ENCODE results near the gene SELENOM.

Gene SELENOM

DNA sequence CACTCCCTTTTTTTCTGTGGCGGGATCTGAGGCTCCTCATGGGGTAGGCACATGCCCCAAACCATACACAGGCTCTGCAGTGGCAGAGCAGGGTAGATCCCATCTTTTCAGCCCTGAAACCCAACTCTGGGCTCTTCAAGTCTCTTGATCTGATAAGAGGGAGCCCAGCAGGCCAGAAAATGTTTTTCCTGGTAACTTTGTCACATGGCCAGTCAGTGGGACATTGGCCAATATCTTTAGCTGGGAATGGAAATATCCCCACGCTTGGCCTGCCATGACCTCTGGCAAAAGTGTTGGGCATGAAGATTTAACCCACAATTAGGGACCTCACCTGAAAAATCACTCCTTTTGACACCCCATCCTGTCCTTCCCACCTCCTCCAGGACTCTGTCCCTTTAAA, 23.5 kb upstream of the SELENOM start:
- no peak overlapping the region for H3K27ac ChIP-seq (ENCODE audit: low read length)
- peaks cover 0 to 3% of the 10 kb centered on the region in 2 donors for H3K36me3 ChIP-seq (ENCODE audit: control insufficient read depth in 1 of 2, insufficient read depth in 2 of 2, low read length in 2 of 2)

DNA sequence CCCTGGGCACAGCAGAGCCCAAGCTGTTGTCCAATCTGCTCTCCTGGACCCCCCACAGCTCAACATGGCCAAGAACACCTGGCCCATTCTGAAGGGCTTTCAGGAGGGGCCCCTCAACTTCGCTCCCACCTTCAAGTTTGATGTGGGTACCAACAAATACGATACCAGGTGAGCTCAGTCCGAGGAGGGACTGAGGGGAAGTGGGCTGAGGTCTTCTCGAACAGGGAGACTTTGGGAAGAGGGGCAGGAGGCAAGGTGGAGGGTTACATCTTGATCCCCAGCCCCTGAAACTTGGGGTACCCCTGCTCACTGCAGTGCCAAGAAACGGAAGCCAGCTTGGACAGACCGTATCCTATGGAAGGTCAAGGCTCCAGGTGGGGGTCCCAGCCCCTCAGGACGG, 20.8 kb upstream of the SELENOM start:
- H3K27ac ChIP-seq (ENCODE audit: low read length), result no peak overlapping the region
- H3K4me3 ChIP-seq (ENCODE audit: low read depth in 1 of 2, low read length in 2 of 2), result no peak overlapping the region
- peaks cover 0 to 3% of the 10 kb centered on the region in 2 donors for H3K4me1 ChIP-seq (ENCODE audit: control insufficient read depth in 1 of 2, insufficient read depth in 2 of 2, low read length in 2 of 2)
- no peaks in the 10 kb centered on the region for H3K27me3 ChIP-seq (ENCODE audit: low read depth, low read length)
- H3K9me3 ChIP-seq (ENCODE audit: control insufficient read depth in 1 of 2, low read length in 2 of 2), result no peaks in the 10 kb centered on the region
- H3K36me3 ChIP-seq (ENCODE audit: control insufficient read depth in 1 of 2, insufficient read depth in 2 of 2, low read length in 2 of 2), result peaks cover 0 to 3% of the 10 kb centered on the region in 2 donors

More for the DNA sequence above, 23.5 kb upstream of the SELENOM start:
- H3K9me3 ChIP-seq (ENCODE audit: control insufficient read depth in 1 of 2, low read length in 2 of 2), result no peaks in the 10 kb centered on the region
- H3K27me3 ChIP-seq (ENCODE audit: low read depth, low read length), result no peaks in the 10 kb centered on the region
- H3K4me1 ChIP-seq (ENCODE audit: control insufficient read depth in 1 of 2, insufficient read depth in 2 of 2, low read length in 2 of 2), result no peaks in the 10 kb centered on the region
- H3K4me3 ChIP-seq (ENCODE audit: low read depth in 1 of 2, low read length in 2 of 2), result no peak overlapping the region

DNA sequence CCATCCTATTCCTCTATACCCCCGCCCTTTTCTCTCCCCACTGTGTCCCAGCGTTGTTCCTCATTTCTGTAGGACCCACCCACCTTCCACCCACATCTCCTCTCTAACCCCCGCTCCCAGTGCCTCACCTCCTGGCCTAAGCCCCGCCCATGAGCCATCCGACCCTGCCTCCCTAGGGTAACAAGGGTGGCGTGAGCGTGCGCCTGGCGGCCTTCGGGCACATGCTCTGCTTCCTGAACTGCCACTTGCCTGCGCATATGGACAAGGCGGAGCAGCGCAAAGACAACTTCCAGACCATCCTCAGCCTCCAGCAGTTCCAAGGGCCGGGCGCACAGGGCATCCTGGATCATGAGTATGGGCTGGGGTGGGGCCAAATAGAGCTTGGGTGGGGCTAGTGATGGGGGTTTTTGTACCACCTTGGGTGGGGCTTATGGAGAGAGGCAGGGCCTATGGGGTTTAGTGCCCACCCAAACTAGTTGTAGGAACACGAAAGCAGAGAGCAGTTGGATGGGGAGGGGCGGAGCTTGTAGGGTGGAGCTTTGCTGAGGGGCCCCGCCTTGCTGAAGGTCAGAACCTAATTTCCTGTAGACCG, 19.9 kb upstream of the SELENOM start:
- Histone ChIP-seq H3K27ac (ENCODE audit: low read length) (no peak overlapping the region), H3K27me3 (ENCODE audit: low read depth, low read length) (no peaks in the 10 kb centered on the region), H3K4me3 (ENCODE audit: low read depth in 1 of 2, low read length in 2 of 2) (no peak overlapping the region), H3K36me3 (ENCODE audit: control insufficient read depth in 1 of 2, insufficient read depth in 2 of 2, low read length in 2 of 2) (peaks cover 0 to 3% of the 10 kb centered on the region in 2 donors), H3K4me1 (ENCODE audit: control insufficient read depth in 1 of 2, insufficient read depth in 2 of 2, low read length in 2 of 2) (peaks cover 0 to 9% of the 10 kb centered on the region in 2 donors), H3K9me3 (ENCODE audit: control insufficient read depth in 1 of 2, low read length in 2 of 2) (no peaks in the 10 kb centered on the region)

DNA sequence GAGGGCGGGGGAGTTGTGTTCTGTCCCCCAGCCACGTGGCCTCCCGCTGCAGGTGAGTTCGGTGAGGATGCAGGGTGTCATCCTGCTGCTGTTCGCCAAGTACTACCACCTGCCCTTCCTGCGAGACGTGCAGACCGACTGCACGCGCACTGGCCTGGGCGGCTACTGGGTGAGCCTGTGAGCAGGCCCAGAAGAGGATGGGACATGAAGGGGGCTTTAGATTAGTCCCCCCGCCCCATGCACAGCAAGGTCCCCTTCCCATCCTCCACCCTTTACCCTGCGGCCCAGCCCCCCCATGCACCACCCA, 19.5 kb upstream of the SELENOM start:
- no peaks in the 10 kb centered on the region for H3K9me3 ChIP-seq (ENCODE audit: control insufficient read depth in 1 of 2, low read length in 2 of 2)
- no peaks in the 10 kb centered on the region for H3K27me3 ChIP-seq (ENCODE audit: low read depth, low read length)
- H3K4me1 ChIP-seq (ENCODE audit: control insufficient read depth in 1 of 2, insufficient read depth in 2 of 2, low read length in 2 of 2), result peaks cover 0 to 13% of the 10 kb centered on the region in 2 donors
- peaks cover 0 to 3% of the 10 kb centered on the region in 2 donors for H3K36me3 ChIP-seq (ENCODE audit: control insufficient read depth in 1 of 2, insufficient read depth in 2 of 2, low read length in 2 of 2)
- no peak overlapping the region for H3K4me3 ChIP-seq (ENCODE audit: low read depth in 1 of 2, low read length in 2 of 2)
- H3K27ac ChIP-seq (ENCODE audit: low read length), result no peak overlapping the region

DNA sequence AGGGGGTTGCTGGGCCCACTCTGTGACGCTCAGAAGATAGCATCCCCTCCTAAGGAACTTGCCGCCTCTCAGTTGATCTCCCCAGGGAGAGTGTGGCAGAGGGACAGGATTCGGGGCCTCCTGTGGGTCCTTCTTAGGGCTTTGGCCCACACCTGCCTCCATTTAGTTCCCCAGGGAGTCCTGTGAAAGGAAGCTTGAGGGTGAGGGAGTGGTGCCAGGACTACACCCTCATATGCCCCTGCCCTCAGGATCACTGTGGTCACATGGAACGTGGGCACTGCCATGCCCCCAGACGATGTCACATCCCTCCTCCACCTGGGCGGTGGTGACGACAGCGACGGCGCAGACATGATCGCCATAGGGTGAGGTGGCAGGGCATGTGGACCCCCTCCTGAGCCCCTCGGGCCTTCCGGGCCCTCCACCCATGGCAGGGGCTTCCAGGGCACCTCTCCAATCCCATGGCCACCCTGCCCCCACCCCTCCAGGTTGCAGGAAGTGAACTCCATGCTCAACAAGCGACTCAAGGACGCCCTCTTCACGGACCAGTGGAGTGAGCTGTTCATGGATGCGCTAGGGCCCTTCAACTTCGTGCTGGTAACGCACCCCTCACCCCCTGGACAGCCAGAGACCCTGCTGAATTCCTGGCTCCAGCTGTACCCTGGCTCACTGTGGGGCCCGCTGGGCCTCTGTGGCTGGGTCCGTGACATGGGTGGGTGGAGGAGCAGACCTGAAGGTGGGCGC, 18.9 kb upstream of the SELENOM start:
- Histone ChIP-seq H3K27me3 (ENCODE audit: low read depth, low read length) (no peaks in the 10 kb centered on the region), H3K4me3 (ENCODE audit: low read depth in 1 of 2, low read length in 2 of 2) (no peak overlapping the region), H3K36me3 (ENCODE audit: control insufficient read depth in 1 of 2, insufficient read depth in 2 of 2, low read length in 2 of 2) (peaks cover 0 to 3% of the 10 kb centered on the region in 2 donors), H3K27ac (ENCODE audit: low read length) (no peak overlapping the region), H3K4me1 (ENCODE audit: control insufficient read depth in 1 of 2, insufficient read depth in 2 of 2, low read length in 2 of 2) (peaks cover 0 to 13% of the 10 kb centered on the region in 2 donors), H3K9me3 (ENCODE audit: control insufficient read depth in 1 of 2, low read length in 2 of 2) (no peaks in the 10 kb centered on the region)

DNA sequence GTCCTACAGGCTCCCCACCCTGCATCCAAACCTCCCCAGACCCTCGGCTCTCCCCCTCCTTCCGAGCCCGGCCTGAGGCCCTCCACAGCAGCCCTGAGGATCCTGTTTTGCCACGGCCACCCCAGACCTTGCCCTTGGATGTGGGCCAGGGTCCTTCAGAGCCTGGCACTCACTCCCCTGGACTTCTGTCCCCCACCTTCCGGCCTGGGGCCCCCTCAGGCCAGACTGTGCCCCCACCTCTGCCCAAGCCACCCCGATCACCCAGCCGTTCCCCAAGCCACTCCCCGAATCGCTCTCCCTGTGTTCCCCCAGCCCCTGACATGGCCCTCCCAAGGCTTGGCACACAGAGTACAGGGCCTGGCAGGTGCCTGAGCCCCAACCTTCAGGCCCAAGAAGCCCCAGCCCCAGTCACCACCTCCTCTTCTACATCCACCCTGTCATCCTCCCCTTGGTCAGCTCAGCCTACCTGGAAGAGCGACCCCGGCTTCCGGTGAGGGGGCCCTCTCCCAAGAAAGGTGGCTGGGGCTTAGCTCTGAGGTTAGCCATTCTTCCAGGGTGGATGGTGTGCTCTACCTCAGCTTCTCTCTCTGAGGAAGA, 18.3 kb upstream of the SELENOM start:
- Histone ChIP-seq H3K27me3 (ENCODE audit: low read depth, low read length) (no peaks in the 10 kb centered on the region), H3K27ac (ENCODE audit: low read length) (no peak overlapping the region), H3K4me3 (ENCODE audit: low read depth in 1 of 2, low read length in 2 of 2) (no peak overlapping the region), H3K36me3 (ENCODE audit: control insufficient read depth in 1 of 2, insufficient read depth in 2 of 2, low read length in 2 of 2) (no peaks in the 10 kb centered on the region), H3K4me1 (ENCODE audit: control insufficient read depth in 1 of 2, insufficient read depth in 2 of 2, low read length in 2 of 2) (peaks cover 0 to 13% of the 10 kb centered on the region in 2 donors), H3K9me3 (ENCODE audit: control insufficient read depth in 1 of 2, low read length in 2 of 2) (no peaks in the 10 kb centered on the region)

DNA sequence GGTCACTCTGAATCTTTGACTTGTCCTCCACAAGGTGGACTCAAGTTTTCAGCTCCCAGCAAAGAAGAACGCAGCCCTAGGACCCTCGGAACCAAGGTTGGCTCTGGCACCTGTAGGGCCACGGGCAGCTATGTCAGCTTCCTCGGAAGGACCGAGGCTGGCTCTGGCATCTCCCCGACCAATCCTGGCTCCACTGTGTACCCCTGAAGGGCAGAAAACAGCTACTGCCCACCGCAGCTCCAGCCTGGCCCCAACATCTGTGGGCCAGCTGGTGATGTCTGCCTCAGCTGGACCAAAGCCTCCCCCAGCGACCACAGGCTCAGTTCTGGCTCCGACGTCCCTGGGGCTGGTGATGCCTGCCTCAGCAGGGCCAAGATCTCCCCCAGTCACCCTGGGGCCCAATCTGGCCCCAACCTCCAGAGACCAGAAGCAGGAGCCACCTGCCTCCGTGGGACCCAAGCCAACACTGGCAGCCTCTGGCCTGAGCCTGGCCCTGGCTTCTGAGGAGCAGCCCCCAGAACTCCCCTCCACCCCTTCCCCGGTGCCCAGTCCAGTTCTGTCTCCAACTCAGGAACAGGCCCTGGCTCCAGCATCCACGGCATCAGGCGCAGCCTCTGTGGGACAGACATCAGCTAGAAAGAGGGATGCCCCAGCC, 17.6 kb upstream of the SELENOM start:
- no peaks in the 10 kb centered on the region for H3K36me3 ChIP-seq (ENCODE audit: control insufficient read depth in 1 of 2, insufficient read depth in 2 of 2, low read length in 2 of 2)
- H3K4me1 ChIP-seq (ENCODE audit: control insufficient read depth in 1 of 2, insufficient read depth in 2 of 2, low read length in 2 of 2), result peaks cover 0 to 13% of the 10 kb centered on the region in 2 donors
- no peak overlapping the region for H3K27ac ChIP-seq (ENCODE audit: low read length)
- H3K27me3 ChIP-seq (ENCODE audit: low read depth, low read length), result no peaks in the 10 kb centered on the region
- no peaks in the 10 kb centered on the region for H3K9me3 ChIP-seq (ENCODE audit: control insufficient read depth in 1 of 2, low read length in 2 of 2)
- no peak overlapping the region for H3K4me3 ChIP-seq (ENCODE audit: low read depth in 1 of 2, low read length in 2 of 2)

DNA sequence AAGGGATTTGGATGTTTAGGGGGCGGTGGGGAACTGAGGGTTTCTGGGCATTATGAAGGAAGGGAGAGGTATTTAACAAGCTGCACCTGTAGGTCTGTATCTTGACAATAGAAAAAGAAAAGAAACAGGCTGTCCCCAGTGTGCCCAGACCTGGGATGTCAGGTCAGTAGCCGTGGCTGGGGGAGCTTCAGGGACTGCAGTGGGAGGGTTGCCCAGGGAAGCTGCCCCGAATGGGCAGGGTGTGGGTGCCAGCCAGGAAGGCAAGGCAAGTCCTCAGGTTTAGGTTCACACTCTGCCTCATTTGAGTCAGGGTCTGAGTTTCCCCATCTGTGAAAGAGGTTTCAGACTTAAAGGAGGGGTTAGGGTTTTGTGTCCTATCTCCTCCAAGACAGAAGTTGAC, 16.9 kb upstream of the SELENOM start:
- peaks cover 0 to 13% of the 10 kb centered on the region in 2 donors for H3K4me1 ChIP-seq (ENCODE audit: control insufficient read depth in 1 of 2, insufficient read depth in 2 of 2, low read length in 2 of 2)
- H3K4me3 ChIP-seq (ENCODE audit: low read depth in 1 of 2, low read length in 2 of 2), result no peak overlapping the region
- no peaks in the 10 kb centered on the region for H3K27me3 ChIP-seq (ENCODE audit: low read depth, low read length)
- no peaks in the 10 kb centered on the region for H3K9me3 ChIP-seq (ENCODE audit: control insufficient read depth in 1 of 2, low read length in 2 of 2)
- H3K27ac ChIP-seq (ENCODE audit: low read length), result no peak overlapping the region
- H3K36me3 ChIP-seq (ENCODE audit: control insufficient read depth in 1 of 2, insufficient read depth in 2 of 2, low read length in 2 of 2), result no peaks in the 10 kb centered on the region

DNA sequence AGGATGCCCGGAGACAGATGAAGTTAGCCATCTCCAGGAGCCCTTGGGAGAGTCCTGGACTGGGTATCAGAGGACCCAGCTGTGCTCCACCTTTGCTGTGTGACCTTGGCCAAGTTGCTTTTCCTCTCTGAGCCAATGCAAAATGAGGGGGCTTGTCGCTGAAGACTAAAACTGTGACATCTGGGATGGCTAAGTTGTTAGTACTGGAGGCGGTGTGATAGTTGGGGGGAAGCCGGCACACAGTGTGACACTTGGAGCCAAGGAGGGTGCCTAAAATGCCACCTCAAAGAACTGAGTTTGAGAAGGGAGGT, 15.9 kb upstream of the SELENOM start:
- peak overlapping the region; percentile 56 for H3K27ac ChIP-seq (ENCODE audit: low read length)
- H3K4me1 ChIP-seq (ENCODE audit: control insufficient read depth in 1 of 2, insufficient read depth in 2 of 2, low read length in 2 of 2), result peaks cover 0 to 13% of the 10 kb centered on the region in 2 donors
- no peaks in the 10 kb centered on the region for H3K36me3 ChIP-seq (ENCODE audit: control insufficient read depth in 1 of 2, insufficient read depth in 2 of 2, low read length in 2 of 2)
- no peaks in the 10 kb centered on the region for H3K27me3 ChIP-seq (ENCODE audit: low read depth, low read length)
- H3K4me3 ChIP-seq (ENCODE audit: low read depth in 1 of 2, low read length in 2 of 2), result peak overlapping the region; percentile 61 to 65
- H3K9me3 ChIP-seq (ENCODE audit: control insufficient read depth in 1 of 2, low read length in 2 of 2), result no peaks in the 10 kb centered on the region

DNA sequence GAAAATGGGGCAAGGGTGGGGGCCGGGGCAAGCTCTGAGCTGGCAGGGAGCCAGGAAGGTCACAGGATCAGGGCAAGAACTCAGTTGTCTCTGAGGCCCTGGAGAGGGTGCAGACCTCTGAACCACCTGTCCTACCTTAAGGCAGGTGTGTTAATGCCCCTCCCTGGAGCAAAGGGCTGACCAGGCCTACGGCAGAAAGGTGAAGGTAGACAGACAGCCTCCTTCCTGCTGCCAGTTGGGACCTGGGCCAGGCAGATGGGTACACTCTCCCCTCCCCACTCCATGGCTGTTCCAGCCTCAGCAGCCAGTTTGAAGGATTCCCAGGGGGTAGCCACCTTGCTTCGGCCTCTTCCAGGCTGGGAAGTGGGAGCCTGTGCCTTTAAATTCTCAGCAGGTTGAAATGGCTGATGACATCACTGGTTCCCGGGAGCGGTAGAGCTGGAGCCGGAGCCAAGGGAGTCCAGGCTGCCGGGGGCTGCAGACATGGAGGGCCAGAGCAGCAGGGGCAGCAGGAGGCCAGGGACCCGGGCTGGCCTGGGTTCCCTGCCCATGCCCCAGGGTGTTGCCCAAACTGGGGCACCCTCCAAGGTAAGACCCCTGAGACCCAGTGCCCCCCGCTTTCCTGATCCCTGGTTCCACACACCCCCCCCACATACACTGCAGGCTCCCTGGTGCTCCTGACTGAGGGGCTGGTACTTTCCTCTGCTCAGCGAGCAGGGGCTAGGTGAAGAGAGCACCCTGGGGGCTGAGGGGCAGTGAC, 15.3 kb upstream of the SELENOM start, which contains the start of gene INPP5J:
Gene INPP5J, plus strand, starts transcription at position 435 of the 760 bp plus-strand sequence. Its CDS starts 49 bp downstream, at position 484.
- Histone ChIP-seq H3K27me3 (ENCODE audit: low read depth, low read length) (no peaks in the 10 kb centered on the region), H3K27ac (ENCODE audit: low read length) (peak within 1 kb of the TSS; percentile 56), H3K9me3 (ENCODE audit: control insufficient read depth in 1 of 2, low read length in 2 of 2) (no peaks in the 10 kb centered on the region), H3K36me3 (ENCODE audit: control insufficient read depth in 1 of 2, insufficient read depth in 2 of 2, low read length in 2 of 2) (no peaks in the 10 kb centered on the region), H3K4me3 (ENCODE audit: low read depth in 1 of 2, low read length in 2 of 2) (peak within 1 kb of the TSS; percentile 61 to 65), H3K4me1 (ENCODE audit: control insufficient read depth in 1 of 2, insufficient read depth in 2 of 2, low read length in 2 of 2) (peaks cover 0 to 13% of the 10 kb centered on the region in 2 donors)

DNA sequence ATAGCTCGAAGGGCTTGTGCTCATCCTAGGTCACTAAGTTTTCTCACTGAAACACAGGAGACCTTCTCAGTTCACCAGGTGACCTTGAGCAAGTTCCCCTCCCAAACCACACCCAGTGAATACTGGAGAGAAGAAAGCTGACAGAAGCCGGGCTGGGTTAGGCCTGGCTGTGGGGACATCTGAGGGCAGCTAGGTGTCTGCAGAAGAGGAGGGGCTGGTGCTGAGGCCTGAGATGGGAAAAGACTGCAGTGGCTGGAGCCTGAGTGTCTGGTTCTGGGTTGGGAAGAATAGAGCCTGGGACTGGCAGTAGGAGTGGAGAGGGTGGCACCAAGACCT, 14.8 kb upstream of the SELENOM start:
- Histone ChIP-seq H3K4me1 (ENCODE audit: control insufficient read depth in 1 of 2, insufficient read depth in 2 of 2, low read length in 2 of 2) (peaks cover 0 to 13% of the 10 kb centered on the region in 2 donors), H3K4me3 (ENCODE audit: low read depth in 1 of 2, low read length in 2 of 2) (peak overlapping the region in 1 of 2 donors; percentile 61), H3K36me3 (ENCODE audit: control insufficient read depth in 1 of 2, insufficient read depth in 2 of 2, low read length in 2 of 2) (no peaks in the 10 kb centered on the region), H3K27ac (ENCODE audit: low read length) (peak overlapping the region; percentile 56), H3K27me3 (ENCODE audit: low read depth, low read length) (no peaks in the 10 kb centered on the region), H3K9me3 (ENCODE audit: control insufficient read depth in 1 of 2, low read length in 2 of 2) (no peaks in the 10 kb centered on the region)
